Right kidney (tissue), 1 donor: ENCODE measurements around the gene AGBL4.
"Not testable (repeated sequence)": the region's sequence is repeated elsewhere in the genome, so short reads cannot be mapped to it uniquely, and the experiment has no call there.

Experiments used
- DNase-seq: peaks from one replicate; pipeline ENCODE4 v3.0.0-alpha.2; 2016

Gene AGBL4

DNA sequence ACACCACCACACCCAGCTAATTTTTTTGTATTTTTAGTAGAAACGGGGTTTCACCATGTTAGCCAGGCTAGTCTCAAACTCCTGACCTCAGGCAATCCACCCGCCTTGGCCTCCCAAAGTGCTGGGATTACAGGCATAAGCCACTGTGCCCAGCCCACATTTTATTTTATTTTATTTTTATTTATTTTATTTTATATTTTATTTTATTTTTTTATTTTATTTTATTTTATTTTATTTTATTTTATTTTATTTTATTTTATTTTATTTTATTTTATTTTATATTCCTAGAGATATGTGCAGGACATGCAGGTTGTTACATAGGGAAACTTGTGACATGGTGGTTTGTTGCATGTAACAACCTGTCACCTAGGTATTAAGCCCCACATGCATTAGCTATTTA is 721.4 kb downstream of the AGBL4 start:
- DNase-seq = not testable (repeated sequence)

DNA sequence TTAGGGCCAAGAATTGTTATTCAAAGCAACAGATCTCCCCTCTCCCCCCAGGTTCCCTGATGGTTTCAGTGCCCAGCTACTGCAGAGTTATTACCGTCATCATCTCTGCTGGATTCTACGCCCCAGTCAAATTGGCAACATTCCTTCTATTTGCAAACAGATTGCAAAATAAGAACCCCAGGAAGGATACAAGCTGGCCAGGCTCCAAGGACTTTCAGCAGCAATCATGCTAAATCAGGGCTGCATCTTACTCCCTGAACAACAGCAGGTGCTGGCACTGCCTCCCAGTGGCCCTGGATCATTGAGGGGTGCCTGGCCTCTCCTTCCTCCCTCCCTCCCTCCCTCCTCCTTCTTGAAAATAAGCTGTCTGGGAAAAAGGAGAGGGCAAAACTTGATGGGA is 725.5 kb downstream of the AGBL4 start:
- DNase-seq = no peak

DNA sequence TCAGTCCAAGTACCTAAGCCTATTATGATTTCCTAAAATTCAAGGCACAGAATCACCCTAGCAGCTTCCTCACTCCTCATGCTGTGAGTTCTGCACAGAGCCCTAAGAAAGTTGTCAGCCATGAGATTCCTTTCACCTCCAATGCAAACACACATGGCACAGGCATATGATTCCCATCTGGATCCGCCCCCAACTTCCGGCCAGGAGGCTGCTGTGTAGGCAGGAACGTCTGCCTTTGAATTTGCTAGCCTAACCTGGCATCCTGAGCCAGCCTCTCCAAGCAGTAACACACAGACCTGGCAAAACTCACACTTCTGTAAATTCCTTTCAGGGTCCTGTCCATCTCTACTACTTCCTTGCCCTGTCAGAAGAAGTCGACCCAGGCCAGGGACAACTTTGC is 726.0 kb downstream of the AGBL4 start:
- DNase-seq = no peak

DNA sequence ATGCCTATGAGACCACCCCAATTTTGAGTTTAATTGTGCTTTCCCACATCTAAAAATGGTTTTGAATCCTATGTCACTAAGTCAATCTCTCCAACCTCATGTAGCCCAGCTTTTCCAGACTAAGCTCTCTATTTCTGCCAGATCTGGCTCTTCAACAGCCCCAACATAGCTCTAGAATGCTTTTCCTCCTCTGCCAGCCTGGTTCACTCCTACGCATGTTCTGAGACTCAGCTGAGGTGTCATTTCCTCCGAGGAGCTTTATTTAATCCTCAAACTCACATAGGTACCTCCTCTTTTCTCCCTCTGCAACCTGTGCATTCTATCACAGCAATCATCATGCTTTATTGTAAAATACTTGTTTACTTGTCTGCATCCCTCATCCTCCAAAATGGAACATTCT is 729.2 kb downstream of the AGBL4 start:
- no peak for DNase-seq

DNA sequence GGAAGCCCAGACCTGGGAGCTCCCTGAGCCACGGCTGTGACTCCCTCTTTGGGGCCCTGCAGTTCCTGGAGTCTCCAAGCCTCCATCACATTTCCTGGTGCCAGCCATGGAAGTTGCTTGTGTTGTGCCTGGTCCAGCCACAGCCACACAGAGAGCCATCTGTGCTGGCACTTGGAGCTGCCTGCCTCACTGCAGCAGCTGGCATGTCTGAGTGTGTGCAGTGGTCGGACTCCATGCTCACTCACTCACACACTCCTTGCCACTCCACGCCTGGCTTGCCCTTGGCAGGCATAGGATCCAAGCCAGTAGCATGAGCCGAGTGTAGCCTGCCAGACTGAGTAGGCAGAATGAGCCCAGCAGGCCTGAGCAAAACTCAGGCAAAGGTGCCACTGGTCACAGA is 730.7 kb downstream of the AGBL4 start:
- DNase-seq = no peak

DNA sequence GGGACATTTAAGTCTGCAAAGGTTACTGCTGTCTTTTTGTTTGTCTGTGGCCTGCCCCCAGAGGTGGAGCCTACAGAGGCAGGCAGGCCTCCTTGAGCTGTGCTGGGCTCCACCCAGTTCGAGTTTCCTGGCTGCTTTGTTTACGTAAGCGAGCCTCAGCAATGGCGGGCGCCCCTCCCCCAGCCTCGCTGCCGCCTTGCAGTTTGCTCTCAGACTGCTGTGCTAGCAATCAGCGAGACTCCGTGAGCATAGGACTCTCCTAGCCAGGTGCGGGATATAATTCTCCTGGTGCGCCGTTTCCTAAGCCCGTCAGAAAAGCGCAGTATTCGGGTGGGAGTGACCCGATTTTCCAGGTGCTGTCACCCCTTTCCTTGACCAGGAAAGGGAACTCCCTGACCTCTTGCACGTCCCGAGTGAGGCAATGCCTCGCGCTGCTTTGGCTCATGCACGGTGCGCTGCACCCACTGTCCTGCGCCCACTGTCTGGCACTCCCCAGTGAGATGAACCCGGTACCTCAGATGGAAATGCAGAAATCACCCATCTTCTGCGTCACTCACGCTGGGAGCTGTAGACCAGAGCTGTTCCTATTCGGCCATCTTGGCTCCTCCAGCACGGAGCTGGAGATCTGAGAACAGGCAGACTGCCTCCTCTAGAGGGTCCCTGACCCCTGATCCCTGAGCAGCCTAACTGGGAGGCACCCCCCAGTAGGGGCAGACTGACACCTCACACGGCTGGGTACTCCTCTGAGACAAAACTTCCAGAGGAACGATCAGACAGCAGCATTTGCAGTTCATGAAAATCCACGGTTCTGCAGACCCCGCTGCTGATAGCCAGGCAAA is 766.3 kb downstream of the AGBL4 start:
- DNase-seq = peak; percentile 1

DNA sequence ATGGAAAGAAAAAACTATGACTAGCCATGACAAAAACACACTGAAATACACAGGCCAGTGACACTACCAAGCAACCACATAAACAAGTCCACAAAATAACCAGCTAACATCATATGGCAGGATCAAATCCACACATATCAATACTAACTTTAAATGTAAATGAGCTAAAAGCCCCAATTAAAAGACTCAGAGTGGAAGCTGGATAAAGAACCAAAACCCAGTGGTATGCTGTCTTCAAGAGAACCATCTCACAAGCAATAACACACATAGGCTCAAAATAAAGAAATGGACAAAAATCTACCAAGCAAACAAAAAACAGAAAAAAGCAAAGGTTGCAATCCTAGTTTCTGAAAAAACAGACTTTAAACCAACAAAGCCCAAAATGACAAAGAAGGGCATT is 770.8 kb downstream of the AGBL4 start:
- no peak for DNase-seq

DNA sequence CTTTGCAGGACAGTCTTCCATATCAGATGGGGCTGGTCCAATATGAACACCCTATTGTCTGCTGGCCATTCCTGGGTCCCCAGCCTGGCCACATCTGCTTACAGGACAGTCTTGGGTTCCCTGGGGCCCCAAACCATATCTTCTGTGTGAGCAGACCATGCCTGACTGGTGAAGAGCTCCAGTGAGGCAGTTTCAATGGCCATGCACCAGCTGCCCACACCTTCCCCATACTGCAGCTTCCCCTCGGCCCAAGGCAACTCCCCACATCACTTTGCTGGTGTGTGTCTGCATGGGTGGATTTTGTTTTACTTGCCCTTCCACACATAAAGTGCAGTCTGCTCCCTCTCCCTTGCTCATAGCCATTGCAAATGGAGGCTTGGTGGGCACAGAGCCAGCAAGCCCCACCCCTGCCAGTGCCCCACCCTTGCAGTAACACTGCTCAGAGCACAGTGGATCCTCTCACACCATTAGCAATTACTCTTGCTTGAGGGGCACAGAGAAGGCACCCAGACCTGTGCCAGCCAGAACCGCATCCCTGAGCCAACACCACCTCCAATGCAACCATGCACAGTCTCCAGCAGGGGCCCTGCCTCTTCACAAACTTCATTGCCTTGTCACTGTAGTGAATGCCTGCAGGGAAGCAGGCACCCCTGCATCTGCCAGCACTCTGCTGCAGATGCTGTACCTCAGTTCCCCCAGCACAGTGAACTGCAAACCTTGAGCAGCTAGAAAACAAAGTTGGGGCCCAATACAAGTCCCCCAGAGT is 772.6 kb downstream of the AGBL4 start:
- DNase-seq = no peak

DNA sequence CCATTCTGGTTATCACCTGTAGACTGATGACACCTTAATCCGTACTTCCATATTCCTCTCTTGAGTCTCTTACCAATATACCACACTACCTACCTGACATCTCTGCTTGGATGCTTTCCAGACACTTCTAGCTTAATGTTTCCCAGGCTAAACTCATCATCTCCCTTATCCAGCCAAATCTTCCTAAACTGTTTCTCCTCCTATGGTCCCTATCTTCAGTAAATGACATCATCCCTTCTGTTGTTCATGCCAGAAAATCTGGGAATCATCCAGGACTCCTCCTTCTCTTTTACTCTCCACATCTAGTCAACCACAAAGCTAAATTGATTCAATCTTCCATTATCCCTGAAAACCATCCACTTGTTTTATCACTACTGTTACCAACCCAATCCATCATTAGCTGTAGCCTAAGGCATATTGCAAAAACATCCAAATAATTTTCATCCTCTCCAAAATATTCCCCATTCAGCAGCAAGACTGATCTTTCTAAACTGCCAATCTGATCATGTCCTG is 783.0 kb downstream of the AGBL4 start:
- DNase-seq = no peak

DNA sequence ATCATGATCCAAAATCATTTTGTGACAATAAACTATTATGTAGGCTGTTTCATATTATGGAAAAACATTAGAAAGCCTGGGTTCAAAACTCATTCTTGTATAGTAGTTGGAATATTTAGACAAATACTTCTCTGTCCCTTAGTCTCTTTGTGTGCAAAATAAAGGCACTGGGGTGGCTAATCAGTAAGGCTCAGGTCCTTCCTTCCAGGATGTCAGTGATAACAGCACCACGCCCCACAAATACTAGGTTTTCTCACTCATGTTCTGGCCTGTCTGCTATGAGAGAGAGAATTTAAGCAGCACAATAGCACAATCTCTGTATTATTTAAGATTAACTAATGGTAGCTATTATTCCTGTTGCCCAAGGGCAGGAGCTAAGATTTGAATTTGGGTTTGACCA is 788.8 kb downstream of the AGBL4 start:
- no peak for DNase-seq

DNA sequence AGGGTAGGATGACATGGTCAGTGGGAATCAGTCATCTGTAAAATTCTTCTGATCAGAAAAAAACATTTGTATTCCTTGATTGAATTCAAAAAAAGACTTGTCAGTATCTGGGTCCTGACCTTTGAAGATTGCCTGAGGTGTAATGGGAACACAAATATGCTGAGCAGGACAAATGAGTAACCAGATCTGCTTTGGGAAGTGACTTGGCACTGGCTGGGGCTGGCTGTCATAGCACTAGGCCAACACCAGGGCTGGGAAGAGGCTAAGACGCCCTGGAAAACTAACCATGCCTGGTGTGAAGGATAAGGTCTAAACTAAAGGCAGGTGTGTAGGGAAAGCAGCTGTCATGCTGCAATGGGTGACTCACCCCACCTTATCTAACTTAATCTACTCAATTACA is 794.2 kb downstream of the AGBL4 start:
- no peak for DNase-seq

DNA sequence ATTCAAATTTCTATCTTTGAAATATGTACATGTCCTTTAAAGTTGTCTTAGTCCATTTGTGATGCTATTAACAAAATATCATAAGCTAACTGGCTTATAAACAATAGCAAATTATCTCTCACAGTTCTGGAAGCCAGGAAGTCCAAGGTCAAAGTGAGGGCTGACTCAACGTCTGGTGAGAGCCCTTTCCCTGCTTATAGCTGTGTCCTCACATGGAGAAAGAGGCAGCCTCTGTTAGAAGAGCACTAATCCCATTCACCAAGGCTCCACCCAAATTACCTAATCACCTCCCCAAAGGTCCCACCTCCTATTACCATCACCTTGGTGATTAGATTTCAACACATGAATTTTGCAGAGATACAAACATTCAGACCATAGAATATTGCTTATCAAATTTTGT is 797.0 kb downstream of the AGBL4 start:
- no peak for DNase-seq

DNA sequence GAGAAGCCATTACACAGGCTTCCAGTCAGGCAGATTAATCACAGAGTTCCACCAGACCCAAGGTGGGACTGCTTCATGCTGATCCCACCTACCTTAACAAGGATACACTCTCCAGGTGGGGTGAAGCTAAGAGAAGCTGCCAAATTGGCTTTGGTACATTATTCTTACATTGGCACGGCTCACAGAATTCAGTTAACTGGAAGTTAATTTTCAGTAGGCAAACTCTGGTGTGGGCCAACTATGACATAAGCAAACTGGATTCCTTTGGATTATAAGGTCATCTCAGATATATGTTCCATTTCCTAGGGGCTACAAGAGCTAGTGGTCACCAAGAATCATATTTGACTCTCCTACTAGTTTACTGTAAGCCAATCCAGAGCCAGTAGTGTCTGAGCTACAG is 798.3 kb downstream of the AGBL4 start:
- no peak for DNase-seq

DNA sequence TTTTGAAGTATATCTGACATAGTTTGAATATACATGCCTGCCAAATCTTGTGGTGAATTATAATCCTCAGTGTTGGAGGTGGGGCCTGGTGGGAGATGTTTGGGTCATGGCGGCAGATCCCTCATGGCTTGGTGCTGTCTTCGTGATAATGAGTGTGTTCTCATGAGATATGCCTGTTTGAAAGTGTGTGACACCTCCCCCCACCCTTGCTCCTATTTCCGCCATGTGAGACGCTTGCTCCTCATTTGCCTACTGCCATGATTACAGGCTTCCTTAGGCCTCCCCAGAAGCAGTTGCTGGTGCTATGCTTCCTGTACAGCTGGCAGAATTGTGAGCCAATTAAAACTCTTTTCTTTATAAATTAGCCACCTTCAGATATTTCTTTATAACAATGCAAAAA is 810.5 kb downstream of the AGBL4 start:
- DNase-seq = no peak

DNA sequence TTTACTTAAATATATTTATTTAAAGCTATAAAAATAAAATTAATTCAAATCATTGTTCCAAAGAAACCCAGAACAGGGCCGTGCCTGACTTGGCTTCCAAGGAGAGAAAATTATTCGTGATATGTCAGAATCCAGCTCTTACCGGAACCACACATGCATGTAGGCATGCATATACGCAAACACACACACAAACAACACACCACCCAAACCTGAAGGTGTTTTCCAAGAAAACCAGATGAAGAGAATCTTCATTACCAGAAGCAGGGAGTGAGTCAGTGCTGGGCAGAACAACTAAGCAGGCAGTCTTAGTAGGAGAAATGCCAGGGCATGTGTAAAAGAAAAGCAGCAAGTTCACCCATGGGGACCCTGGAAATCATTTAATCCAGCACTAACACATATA is 815.0 kb downstream of the AGBL4 start:
- no peak for DNase-seq

DNA sequence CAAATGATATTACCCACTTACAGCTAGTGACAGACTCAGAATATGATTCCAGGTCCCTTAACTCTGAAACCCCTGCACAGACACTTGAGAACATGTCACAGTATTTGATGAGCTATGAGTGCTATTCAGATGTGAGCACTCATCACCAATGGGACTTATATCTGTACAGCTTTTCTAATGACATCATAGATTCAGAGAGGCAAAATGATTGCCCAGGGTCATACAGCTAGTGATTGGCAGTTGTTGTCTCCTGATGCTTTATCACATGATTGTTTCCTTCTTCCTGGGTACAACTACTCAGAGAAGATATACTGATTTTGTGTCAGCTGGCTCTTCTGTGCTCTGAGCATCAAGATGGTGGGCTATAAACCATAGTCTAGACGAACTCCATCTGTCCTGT is 819.0 kb downstream of the AGBL4 start:
- no peak for DNase-seq

DNA sequence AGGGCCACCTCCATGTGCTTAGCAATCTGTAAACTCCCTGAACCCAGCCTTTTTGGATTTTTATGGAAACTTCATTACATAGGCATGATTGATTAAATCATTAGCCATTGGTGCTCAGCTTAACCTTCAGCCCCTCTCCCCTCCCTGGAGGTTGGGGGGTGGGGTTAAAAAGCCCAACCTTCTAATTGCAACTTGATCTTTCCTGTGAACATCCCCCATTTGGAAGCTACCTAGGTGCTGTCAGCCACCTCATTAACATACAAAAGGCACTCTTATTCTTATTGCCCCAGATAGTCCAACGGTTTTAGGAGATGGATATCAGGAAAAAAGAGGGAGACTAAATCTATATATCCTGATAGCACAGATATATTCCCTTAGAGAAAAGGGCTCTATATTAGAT is 823.0 kb downstream of the AGBL4 start:
- DNase-seq = no peak

DNA sequence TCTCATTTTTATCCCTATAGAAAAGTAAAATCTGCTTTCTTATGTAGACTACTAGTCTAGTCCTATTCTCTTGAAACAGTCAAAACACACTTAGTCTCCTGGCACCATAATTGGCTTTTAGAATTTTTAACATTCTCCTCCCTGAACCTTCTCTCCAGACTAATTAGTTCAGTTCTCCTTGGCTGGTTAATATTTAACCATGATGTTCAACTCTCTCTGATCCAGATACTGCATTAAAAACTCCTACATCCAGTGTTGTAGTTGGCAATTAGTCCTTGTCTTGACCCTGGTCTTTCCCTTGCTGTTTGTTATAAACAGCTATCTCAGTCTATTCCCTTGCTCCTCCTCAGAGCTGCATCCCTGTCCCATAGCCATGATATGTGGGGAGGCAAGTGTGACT is 824.2 kb downstream of the AGBL4 start:
- DNase-seq = peak; percentile 1

DNA sequence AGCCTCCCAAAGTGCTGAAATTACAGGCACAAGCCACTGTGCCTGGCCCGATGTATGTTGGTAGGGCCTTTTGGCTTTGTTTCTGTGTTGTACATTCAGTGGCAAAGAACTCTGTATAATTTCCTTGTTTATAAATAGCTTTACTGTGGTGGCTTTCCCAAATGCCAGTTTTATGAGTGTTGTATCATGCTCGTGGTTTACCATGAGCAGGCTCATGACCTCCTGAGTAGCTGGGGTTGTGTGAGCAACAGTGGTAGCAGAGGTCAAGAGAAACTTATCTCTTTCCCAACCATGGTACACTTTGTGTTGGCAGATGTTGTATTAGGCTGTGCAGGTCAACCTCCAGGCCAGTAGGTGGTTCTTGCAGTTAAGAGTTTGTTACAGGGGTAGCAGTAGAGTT is 826.7 kb downstream of the AGBL4 start:
- no peak for DNase-seq

DNA sequence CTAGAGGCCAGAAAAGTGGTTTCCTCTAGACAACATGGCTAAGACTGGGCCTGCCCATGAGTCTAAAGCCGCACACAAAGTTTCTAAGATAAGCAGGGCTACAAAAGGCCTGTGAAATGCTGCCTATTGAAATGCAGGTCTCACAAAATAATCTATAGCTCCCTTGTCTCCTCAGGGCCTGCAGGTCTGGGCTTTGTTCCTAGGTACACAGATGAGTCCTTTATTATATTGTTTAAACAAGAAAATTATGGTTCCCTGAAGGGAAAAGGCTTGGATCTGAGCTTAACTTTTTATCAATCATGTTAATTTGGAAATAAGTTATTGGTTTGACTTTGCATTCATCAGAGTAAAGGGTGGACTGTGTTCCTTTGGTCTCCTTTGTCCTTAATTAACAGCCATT is 833.6 kb downstream of the AGBL4 start:
- no peak for DNase-seq

DNA sequence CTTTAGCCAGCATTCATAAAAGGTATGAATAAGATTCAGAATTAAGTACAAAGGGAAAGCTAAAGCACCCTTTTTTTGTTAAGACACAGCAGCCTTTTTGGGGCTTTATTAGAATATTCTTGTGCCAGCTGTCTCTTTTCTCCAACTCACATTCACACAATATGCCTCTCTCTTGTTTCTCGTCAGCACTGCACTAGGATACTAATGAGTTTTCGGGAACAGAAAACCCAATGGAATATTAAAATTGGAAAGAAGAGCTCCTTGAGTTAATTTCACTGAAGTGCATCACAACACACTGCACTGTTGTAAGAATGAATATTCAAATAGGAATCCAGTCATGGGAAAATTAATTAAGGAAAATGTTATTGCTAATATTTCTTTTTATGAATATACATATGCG is 836.7 kb downstream of the AGBL4 start:
- DNase-seq = no peak

DNA sequence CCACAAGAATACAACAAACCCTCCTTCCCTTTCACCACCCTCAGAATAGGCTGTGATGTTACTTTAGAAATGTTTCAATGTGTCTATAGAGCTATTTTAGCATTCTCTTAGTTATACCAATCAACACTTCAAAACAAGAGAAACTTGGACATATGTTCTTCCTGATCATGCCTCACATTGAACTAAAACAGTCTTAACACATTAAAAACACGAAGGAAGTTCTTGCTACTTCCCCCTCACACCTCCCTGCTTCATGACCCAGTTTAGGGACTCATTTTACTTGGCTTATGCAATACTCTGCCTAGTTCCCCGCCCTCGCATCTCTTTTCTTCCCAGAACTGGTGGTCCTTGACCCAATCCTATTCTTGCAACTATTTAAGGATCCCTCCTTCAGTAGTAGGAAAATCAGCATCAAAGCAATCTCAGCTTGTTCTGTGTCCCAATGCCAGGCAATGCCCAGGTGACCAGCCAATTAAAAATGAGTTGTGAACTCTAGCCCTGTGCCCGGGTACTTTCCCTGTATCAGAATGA is 838.2 kb downstream of the AGBL4 start:
- DNase-seq = no peak

DNA sequence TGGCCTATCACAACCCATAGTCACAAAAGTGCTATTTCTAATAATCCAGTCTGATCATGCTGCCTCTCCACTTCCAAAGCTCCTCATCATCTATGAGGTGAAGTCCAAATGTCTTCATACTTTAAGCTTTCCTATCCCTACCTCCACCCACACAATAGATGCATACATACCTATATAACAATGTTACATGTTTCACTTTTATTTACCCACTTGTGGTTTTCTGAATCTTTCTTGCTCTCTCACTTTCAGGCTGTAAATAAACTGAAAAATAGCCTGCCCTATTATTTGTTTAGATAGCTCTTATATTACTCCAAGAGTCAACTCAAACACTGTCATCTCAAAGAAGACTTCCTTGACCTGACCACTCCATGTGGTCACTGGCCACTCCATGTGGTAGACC is 840.3 kb downstream of the AGBL4 start:
- DNase-seq = no peak

DNA sequence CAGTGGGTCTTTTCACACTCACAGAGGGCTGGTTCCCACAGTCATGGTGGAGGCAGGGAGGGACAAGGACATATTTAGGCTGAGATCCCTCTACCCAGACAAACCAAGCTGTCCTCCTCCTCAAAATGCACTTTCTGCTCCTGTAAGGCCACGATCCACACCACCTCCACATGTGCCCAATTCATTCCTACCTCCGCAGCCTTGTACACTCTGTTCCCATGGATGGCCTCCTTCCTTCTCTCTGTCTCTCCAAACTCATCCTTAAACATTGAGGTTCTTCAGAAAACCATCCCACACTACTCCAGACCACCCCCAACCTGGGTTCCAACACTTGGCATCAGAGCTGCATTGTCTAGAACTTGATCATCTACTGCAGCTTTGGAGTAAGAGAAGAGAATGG is 842.7 kb downstream of the AGBL4 start:
- DNase-seq = no peak
